HG02970 (cell line): Measurements from ENCODE around the gene PITPNB.

Source experiments
- ATAC-seq: cut with Tn5 transposase; IDR thresholded peaks from one replicate; pipeline ENCODE4 v1.9.1; 2021; ENCODE audit warnings: mild to moderate bottlenecking, moderate library complexity, moderate number of reproducible peaks; ENCODE audit not compliant: unreplicated experiment, low FRiP score

Gene PITPNB

GRCh38 chr22:27842201-27842600 is 76.9 kb downstream of the PITPNB start:
- no peak for ATAC-seq

- no peak for ATAC-seq
Measured at GRCh38 chr22:27840436-27840835, 78.6 kb downstream of the PITPNB start.

GRCh38 chr22:27839057-27839660 is 79.9 kb downstream of the PITPNB start:
- ATAC-seq, result no peak

DNA sequence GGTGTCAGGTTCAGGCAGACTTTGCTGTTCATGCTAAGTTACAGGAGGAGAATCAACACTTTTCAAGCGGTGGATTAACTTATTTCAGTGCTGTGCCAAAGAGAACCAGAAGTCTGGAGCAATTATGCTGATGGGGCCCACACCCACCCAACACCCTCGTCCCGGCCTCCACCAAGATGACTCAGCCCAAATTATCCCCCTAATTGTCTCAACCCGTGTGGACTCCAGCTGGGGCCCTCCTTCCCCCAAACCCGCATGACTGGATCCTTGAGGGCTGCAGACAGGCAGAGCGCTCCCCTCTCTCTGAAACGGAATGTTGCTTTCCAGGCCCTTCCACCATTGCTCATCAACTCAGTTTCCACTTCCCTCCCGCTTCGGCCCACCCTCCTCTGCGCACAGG is 82.9 kb downstream of the PITPNB start:
- no peak for ATAC-seq

GRCh38 chr22:27835446-27835845 is 83.6 kb downstream of the PITPNB start:
- no peak for ATAC-seq

GRCh38 chr22:27834364-27835185 is 84.5 kb downstream of the PITPNB start:
- ATAC-seq, result no peak

DNA sequence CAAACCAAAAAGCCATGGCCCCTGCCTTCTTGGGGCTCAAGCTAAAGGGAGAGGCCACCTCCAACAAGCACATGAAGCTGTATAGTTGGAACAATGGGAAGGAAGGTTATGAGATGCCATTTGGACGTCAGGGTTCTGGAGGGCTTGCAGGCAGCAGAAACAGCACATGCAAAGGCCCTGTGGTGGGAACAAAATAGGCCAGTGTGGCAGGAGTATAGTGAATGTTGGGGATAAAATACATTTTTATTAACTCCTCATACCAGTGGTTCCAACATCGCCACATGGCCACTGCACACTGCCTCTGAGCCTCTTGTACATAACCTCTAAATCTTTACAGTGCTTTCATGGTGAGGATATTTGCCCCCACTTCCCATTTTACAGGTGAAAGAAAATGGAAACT is 85.3 kb downstream of the PITPNB start:
- no peak for ATAC-seq

DNA sequence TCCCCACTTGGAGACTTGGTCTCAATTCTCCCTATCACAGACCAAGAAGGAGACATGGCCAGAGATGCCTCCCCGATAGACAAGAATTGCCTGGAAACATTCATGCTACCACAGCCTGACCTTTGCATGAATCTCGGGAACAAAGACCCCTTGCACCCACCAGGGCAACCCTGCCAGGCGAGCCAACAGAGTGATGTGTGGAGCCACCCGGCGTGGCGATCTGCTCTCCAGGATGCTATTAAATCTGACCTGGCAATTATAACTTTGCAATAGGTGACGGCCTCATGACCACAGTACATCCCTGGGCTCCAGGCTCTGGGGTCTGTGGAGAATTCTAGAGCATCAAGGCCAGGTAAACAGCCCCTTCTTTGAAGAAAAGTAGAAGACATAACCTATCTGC is 86.5 kb downstream of the PITPNB start:
- no peak for ATAC-seq

DNA sequence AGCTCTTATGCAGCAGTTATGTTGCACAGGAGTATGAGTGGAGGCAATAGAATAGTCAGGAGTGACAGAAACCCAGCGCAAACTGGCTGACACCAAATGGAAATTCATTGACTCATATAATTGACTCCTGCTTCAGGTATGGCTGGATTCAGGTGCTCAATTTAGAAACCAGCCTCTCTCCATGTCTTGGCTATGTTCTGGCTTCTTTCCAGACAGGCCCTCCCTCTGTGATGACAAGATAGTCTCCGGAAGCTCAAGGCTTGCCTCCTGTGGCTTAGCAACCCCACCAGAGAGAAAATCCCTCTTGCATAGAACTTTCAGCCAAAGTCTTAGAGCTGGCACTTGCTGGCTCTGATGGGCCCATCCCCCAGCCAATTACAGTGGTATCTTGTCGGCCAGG is 89.4 kb downstream of the PITPNB start:
- ATAC-seq, result no peak

- no peak for ATAC-seq
Measured at GRCh38 chr22:27827604-27828587, 91.2 kb downstream of the PITPNB start.

- ATAC-seq, result no peak
Measured at GRCh38 chr22:27825174-27825573, 93.9 kb downstream of the PITPNB start.

DNA sequence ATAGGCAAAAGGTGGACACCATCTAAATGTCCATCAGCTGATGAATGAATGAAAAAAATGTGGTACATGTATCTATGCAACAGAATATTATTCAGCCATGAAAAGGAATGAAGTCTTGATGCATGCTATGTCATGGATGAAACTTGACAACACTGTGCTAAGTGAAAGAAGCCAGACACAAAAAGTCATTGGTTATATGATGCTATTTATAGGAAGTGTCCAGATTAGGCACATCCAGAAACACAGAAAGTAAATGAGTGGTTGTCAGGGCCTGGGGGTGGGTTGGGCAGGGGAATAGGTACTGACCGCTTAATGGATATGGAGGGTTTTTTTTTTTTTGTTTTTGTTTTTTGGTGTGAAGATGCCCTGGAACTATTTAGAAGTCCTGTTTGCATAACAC is 95.8 kb downstream of the PITPNB start:
- ATAC-seq, result no peak

- no peak for ATAC-seq
Measured at GRCh38 chr22:27820896-27821866, 97.9 kb downstream of the PITPNB start.

- ATAC-seq, result no peak
Measured at GRCh38 chr22:27816552-27816951, 102.5 kb downstream of the PITPNB start.

GRCh38 chr22:27815826-27816530 is 103.1 kb downstream of the PITPNB start:
- no peak for ATAC-seq

- no peak for ATAC-seq
Measured at GRCh38 chr22:27814993-27815392, 104.1 kb downstream of the PITPNB start.

DNA sequence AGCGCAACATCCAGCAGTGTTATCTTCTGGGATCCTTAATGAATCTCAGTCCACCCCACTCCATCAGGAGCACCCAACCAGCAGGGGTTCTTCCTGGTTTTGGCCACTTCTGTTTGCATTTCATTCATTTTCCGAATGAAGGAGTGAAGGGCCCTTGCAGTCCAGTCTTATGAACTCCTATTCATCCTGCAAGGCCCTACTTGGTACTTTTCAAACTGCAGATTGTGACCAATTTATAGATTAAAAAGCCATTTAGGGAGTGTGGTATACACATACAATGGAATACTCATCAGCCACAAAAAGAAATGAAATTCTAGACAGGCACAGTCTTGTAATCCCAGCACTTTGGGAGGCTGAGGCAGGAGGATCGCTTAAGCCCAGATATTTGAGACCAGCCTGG is 107.3 kb downstream of the PITPNB start:
- no peak for ATAC-seq

GRCh38 chr22:27810609-27811151 is 108.4 kb downstream of the PITPNB start:
- ATAC-seq, result no peak
